HG03378 (cell line): ENCODE results near the gene BNIP2.
"Not testable (repeated sequence)": the region's sequence is repeated elsewhere in the genome, so short reads cannot be mapped to it uniquely, and the experiment has no call there.

Experiments
- ATAC-seq: cut with Tn5 transposase; IDR thresholded peaks from one replicate; pipeline ENCODE4 v1.9.1; 2021; ENCODE audit warnings: mild to moderate bottlenecking, moderate library complexity; ENCODE audit not compliant: unreplicated experiment

BNIP2 gene

GRCh38 chr15:59688782-59689625 is at the start of gene BNIP2:
TSS of gene BNIP2 (minus strand) at chr15:59689320. CDS start at chr15:59682457, 6,863 bp downstream.
- ATAC-seq = peak; percentile 62

- ATAC-seq = no peak
Observed at GRCh38 chr15:59738676-59739075, 49.6 kb upstream of the BNIP2 start.

GRCh38 chr15:59736181-59736580 is 47.1 kb upstream of the BNIP2 start:
- no peak for ATAC-seq

DNA sequence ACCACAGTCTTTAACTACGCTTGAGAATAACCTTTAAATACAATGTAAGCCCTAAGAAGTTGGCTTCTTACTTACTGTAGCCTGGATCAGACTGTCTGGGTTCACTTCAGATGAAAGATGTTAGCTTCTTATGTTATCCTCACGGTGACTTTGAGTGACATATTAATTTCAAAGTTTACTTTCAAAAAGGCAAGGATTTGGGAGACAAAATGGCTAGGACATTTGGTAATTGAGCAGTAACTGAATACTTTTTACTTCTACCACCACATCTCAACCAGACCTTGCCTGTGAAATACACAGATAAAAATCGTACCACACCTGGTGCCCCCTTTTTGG is 36.0 kb upstream of the BNIP2 start:
- ATAC-seq = no peak

DNA sequence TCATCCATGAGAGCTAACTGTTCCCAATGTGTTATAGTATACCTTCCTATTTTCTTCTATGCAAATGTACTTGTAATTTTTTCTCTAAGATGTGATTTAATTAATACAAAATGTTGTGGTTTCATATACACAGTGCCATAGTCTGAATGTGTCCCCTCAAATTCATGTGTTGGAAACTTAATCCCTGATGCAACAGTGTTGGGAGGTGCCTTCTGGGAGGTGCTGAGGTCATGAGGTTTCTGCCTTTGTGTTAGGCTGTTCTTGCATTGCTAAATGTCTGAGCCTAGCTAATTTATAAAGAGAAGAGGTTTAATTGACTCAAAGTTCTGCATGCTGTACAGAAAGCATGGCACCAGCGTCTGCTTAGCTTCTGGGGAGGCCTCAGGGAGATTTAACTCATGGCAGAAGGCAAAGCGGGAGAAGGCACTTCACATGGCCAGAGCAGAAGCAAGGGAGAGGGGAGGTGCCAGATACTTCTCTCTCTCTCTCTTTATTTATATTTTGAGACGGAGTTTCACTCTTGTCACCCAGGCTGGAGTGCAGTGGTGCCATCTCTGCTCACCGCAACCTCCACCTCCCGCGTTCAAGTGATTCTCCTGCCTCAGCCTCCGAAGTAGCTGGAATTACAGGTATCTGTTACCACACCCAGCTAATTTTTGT is 34.7 kb upstream of the BNIP2 start:
- ATAC-seq = no peak

- ATAC-seq = no peak
Observed at GRCh38 chr15:59722476-59722875, 33.4 kb upstream of the BNIP2 start.

DNA sequence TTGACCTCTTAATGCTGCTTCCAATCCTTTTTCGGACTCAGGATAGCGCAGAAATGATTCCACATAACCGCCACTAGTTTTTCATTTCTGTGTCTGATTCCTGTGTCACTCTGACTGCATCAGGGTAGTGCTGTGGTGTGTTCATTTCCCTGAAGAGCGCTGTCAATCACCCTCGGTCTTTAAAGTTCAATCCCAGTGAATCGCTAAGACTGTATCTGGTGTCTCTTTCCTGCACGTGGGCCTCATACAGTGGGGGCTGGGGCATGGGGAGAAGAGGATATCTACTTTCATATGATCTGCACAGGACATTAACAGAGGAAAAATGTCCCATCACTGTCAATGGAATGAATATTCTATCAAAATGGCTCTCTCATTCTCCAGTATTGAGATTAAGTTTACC is 32.9 kb upstream of the BNIP2 start:
- no peak for ATAC-seq

DNA sequence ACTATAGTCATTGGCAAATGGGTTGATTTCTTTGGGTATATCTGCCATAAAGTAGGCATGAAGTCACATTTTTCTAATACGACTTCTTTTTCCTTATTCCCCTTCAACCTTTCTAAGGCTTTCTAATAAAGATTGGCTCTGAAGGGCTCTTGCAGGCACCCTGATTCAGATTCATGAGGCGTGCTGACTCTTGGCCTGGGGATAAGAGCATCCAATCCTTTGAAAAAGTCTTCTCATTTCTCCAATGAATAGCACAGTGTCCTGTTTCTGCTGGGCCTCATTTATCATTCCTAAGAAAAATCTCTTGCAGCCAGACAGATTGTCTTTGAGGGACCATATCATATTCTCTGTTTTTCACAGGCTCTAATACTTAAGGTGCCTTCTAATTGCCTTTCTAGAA is 32.3 kb upstream of the BNIP2 start:
- no peak for ATAC-seq

DNA sequence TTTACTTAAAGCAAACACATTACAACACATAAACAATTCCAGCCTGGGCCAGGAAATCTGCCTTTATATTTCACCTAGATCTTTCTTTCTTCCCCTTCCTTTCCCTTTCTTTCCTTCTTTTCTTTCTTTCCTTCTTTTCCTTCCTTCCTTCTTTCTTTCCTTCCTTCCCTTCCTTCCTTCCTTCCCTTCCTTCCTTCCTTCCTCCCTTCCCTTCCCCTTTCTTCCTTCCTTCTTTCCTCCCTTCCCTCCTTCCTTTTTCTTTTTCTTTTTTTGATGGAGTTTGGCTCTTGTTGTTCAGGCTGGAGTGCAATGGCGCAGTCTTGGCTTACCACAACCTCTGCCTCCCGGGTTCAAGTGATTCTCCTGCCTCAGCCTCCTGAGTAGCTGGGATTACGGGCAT is 24.1 kb upstream of the BNIP2 start:
- ATAC-seq = no peak

DNA sequence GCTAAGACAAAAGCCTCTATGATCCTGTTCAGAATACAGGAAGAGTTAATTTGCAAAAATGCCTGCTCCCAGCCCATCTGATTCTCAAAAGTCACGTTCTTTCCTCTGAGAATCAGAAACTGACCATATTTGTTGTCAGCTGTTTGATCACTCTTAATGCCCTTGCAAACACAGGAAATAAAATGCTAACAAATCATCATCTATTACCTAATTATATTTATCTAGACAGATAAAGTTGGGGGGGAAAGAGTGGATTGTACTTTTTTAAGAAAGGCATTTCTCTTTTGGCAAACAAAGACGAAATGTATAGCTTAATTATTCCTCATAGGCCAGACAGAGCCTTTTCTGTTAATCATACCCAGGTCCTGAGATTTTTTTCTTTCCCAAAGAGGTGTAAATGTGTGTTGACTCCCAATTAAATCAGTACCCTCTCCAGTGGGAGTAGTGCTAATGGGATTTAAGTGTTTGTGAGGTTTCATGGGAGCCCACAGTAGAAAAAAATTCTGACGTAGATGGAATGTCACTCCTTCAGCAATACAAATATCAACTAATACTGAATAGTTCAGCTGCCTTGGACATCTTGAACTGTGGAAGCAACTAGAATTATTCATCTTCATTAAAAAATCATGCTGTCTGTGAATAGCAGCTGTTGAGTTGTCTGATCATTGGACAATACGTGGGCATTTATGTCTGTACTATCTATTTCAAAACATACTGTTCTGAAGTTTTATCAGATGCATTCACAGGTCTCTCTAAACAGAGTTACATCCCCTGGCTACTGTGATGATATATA is 22.5 kb upstream of the BNIP2 start:
- ATAC-seq = no peak

GRCh38 chr15:59707619-59708018 is 18.5 kb upstream of the BNIP2 start:
- ATAC-seq = no peak

DNA sequence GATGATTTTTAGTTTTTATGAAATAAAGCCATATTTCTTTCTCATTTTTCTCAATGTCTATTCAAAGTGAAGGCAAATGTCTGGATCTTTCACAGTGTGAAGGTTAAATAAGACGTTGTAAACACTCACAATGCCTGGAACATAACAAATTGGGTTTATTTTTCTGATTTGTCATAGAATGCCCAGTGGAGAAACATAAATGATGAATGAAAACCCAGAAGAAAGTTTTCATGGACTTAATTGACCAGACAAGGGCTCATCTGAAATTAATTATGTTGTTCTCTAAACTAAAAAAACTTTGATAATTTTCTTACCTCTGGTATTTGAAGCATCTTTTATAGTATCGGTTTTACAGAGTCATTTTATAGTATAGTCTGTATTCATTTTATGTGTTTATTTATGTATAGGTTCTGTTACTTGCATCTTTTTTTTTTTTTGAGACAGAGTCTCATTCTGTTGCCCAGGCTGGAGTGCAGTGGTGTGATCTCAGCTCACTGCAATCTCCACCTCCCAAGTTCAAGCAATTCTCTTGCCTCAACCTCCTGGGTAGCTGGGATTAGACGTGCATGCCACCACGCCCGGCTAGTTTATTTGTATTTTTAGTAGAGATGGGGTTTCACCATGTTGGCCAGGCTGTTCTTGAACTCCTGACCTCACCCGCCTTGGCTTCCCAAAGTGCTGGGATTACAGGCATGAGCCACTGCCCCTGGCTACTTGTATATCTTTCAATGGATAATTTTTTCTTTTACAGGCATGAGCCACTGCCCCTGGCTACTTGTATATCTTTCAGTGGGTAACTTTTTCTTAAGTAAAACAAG is 15.1 kb upstream of the BNIP2 start:
- ATAC-seq = no peak

DNA sequence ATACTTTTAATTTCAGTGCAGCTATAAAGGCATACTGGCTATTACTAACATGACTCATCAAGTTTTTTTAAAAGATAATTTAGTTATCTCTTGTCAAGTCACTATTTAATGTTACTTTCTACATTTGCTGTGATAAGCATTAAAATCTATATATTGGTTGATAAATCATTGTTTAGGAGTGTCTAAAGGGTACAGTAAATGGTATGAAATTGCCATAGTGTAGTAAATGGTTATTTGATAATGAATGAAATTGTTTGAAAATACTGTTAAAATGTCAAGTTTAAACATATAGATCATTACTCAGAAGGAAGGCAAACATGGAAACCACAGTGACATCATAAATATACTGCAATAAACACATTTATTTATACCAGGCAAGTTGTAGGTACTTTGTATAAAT is 13.2 kb upstream of the BNIP2 start:
- no peak for ATAC-seq

- ATAC-seq = no peak
Observed at GRCh38 chr15:59701880-59702279, 12.8 kb upstream of the BNIP2 start.

DNA sequence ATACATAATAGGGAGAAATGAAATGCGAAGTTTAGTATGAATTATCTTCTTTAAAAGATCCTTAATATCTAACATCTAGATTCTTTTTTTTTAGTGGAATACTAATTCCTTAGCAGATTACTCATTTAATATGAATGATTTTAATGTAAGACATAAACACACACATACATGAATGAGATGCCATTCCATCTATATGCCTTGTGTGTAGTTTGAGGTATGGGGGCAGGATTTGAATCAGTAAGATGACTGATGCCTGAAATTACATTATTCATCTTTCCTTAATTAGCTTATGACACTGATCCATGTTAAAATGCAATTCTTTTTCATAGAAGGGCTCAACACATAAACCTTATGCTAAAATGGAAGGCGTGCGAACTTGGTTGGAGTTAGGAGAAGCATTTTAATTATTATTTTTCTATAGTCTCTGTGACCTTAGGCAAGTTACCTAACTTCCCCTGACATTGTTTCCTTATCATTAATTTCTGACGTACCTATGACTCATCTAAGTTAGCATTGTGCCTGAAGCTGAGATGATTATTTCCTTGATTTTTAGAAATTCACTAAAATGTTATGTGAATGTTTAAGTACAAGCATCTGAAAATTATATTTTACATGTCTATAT is 10.8 kb upstream of the BNIP2 start:
- no peak for ATAC-seq

DNA sequence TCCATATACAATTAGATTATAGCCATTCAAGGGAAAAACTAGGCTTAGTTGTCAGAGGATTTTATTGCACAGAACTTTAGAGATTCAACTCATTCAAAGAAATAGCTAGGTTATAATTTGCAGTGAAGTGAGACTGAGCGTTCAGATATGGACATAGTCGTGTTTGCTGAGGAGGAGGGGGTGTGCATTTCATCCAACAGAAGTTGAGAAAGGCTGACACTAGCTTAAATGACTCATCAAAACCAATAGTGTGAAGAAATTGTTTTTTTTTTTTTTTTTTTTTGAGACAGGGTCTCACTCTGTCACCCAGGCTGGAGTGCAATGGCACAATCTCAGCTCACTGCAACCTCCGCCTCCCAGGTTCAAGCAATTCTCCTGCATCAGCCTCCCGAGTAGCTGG is 8.9 kb upstream of the BNIP2 start:
- not testable (repeated sequence) for ATAC-seq

DNA sequence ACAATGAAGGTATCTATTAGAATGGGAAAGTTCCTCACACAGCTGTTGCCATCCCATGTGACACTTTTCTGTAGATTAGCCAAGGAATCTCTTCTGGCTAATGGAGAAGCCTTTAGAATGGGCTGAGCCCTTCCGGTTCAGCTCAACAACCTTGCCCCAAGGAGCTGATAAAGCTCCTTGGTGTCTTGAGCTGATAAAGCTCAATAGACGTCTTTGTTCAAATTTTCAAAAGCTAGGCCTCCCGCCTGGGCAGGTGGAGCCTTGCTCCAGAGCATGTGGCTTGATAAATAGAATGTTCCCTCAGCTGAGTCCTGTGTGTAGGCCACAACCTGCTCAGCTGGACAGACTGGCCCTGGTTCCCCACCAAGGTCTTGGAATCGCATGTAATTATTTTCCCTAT is 7.2 kb upstream of the BNIP2 start:
- no peak for ATAC-seq

DNA sequence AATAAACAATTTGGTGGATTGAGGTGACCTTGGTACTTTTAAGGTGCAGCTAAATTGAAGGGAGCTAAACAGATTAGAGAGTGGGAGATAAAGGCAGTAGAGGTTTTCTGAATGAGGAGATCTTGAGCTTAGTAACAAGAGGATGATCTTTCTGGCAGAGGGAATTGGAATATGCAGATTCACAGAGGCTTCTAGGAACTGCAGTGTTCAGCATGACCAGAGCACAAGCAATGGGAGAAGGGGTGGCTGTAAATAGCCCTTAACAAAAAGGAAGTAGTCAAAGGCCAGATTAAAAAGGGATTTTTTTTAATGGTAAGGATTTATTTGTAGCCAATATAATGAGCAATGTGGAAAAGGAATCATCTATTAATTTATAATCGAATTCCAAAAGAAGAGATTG is 5.7 kb upstream of the BNIP2 start:
- ATAC-seq = no peak

DNA sequence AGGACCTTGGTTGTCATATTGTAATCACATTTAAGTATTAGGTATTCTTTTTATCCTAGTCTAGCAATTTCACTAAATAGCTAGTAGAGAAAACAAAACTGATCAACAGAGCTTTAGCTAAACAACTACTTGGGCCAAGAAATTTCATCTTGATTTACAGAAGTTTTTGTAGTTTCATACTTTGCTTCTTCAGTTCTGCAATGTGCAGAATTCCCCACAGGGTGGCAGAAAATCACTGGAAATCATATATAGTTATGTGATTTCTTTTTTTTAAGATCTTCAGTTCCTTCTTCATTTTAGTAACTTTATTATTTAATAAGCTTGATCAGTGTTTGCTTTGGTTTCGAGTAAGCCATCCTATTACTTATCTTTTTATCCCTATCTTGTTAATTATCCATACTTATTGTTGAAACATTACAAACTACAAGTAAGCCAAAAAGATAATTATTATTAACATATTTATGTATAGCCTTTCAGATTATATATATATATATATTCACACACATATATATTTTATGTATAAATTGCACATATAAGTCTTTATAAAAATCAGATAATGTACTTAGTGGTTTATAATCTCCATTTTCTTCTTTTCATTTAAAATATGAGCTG is 2.2 kb upstream of the BNIP2 start:
- no peak for ATAC-seq

DNA sequence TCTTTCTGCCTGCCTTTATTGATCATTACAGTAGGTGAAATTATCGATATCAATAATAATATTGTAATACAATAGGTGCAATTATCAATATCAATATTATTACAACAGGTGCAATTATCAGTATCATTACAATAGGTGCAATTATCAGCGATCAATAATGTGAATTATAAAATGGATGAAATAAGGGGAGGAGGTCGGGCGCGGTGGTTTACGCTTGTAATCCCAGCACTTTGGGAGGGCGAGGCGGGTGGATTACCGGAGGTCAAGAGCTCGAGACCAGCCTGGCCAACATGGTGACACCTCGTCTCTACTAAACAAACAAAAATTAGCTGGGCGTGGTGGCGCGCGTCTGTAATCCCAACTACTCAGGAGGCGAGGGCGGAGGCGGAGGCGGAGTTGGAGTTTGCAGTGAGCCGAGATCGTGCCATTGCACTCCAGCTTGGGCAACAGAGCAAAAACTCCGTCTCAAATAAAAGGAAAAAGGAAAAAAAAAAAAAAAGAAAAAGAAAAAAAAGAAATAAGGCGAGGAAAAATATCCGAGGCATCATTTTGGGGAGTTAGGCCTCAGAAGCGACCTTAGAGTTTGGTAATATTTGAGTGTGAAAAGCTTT is 611 bp upstream of the BNIP2 start:
- ATAC-seq = no peak
